ENCODE measurements around the gene AGTR1.

Gene AGTR1

GRCh38 chr3:148789906-148790305, 92.2 kb downstream of the AGTR1 start:
- TF ChIP-seq CTCF (IDR thresholded peaks at IDR 0.05; ENCODE audit: low read depth, low read length): no peak
- DNase-seq (ENCODE audit: low read depth in 2 of 2): no peak

GRCh38 chr3:148790370-148790769, 92.7 kb downstream of the AGTR1 start:
- H3K4me3 ChIP-seq (replicated peaks in 1 of 2; ENCODE audit: low read depth in 2 of 2, low read length in 2 of 2): no peak overlapping the region
- TF ChIP-seq CTCF (IDR thresholded peaks at IDR 0.05; ENCODE audit: low read depth, low read length): no peak
- no peak for DNase-seq (ENCODE audit: low read depth in 2 of 2)

More at GRCh38 chr3:148789906-148790305, 92.2 kb downstream of the AGTR1 start:
- no peak overlapping the region for H3K4me3 ChIP-seq (replicated peaks in 1 of 2; ENCODE audit: low read depth in 2 of 2, low read length in 2 of 2)

- DNase-seq (ENCODE audit: low read depth in 2 of 2): peak; percentile 4 to 49
- H3K4me3 ChIP-seq (replicated peaks in 1 of 2; ENCODE audit: low read depth in 2 of 2, low read length in 2 of 2): no peak overlapping the region
- no peak for TF ChIP-seq CTCF (IDR thresholded peaks at IDR 0.05; ENCODE audit: low read depth, low read length)
Measured at GRCh38 chr3:148790851-148791735, 93.4 kb downstream of the AGTR1 start.

GRCh38 chr3:148791920-148792319, 94.2 kb downstream of the AGTR1 start:
- no peak for TF ChIP-seq CTCF (IDR thresholded peaks at IDR 0.05; ENCODE audit: low read depth, low read length)
- no peak for DNase-seq (ENCODE audit: low read depth in 2 of 2)

GRCh38 chr3:148792516-148792915, 94.8 kb downstream of the AGTR1 start:
- no peak for DNase-seq (ENCODE audit: low read depth in 2 of 2)
- TF ChIP-seq CTCF (IDR thresholded peaks at IDR 0.05; ENCODE audit: low read depth, low read length): no peak
- no peak overlapping the region for H3K4me3 ChIP-seq (replicated peaks in 1 of 2; ENCODE audit: low read depth in 2 of 2, low read length in 2 of 2)

More at GRCh38 chr3:148791920-148792319, 94.2 kb downstream of the AGTR1 start:
- H3K4me3 ChIP-seq (replicated peaks in 1 of 2; ENCODE audit: low read depth in 2 of 2, low read length in 2 of 2): no peak overlapping the region

Measured in cardiac fibroblast (primary cell).